Hepatocyte (in vitro differentiated cells): ENCODE data around the gene C11orf91.

Experiments
- EZH2 ChIP-seq: fragments of 200-600 bp; sonication (generic); IDR thresholded peaks from 2 replicates; pipeline ENCODE4 v1.6.1; 2016; ENCODE audit warnings: antibody characterized with exemption, mild to moderate bottlenecking, borderline replicate concordance
- EZH2phosphoT487 ChIP-seq: fragments of 200-600 bp; sonication (generic); IDR thresholded peaks from one replicate; pipeline ENCODE4 v1.6.1; 2018; ENCODE audit warnings: antibody characterized with exemption, mild to moderate bottlenecking, low read depth, moderate library complexity; ENCODE audit not compliant: unreplicated experiment, severe bottlenecking
- TF ChIP-seq, protein P1 (sequence below): fragments of 200-600 bp; sonication (generic); IDR thresholded peaks from 2 replicates; pipeline ENCODE4 v1.5.1; 2016; ENCODE audit warnings: antibody characterized with exemption, mild to moderate bottlenecking; ENCODE audit not compliant: poor library complexity

DNA sequence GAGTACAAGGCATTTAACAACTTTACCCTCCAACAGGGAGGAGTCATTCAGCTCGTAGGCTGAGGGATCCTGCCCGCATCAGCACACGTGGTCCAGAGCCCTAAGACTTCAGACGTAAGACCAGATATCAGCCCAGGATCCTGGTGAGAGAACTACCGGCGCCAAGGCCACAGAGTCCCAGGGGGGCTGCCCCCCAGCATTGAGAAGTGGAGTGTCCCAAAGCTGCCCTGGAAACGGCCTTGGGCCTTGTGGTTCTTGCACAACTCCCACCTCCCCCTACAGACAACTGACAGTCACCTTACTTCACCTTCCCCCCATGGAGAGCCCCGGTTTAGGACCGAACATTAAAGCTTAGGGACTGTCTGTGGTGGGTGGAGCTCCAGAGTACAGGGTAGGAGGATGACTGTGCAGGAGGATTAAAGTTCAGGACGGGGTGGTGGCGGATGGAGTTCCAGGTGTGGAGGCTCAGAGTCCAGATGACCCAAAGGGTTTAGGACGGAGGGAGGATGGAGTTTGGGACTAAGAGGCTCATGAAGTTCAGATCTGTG lies 1.0 kb downstream of the C11orf91 start:
- TF ChIP-seq, protein P1, sequence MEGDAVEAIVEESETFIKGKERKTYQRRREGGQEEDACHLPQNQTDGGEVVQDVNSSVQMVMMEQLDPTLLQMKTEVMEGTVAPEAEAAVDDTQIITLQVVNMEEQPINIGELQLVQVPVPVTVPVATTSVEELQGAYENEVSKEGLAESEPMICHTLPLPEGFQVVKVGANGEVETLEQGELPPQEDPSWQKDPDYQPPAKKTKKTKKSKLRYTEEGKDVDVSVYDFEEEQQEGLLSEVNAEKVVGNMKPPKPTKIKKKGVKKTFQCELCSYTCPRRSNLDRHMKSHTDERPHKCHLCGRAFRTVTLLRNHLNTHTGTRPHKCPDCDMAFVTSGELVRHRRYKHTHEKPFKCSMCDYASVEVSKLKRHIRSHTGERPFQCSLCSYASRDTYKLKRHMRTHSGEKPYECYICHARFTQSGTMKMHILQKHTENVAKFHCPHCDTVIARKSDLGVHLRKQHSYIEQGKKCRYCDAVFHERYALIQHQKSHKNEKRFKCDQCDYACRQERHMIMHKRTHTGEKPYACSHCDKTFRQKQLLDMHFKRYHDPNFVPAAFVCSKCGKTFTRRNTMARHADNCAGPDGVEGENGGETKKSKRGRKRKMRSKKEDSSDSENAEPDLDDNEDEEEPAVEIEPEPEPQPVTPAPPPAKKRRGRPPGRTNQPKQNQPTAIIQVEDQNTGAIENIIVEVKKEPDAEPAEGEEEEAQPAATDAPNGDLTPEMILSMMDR: no peak
- TF ChIP-seq EZH2phosphoT487 (no peak), EZH2 (no peak)
